ENCODE data around the gene LMNTD1.

The LMNTD1 gene

DNA sequence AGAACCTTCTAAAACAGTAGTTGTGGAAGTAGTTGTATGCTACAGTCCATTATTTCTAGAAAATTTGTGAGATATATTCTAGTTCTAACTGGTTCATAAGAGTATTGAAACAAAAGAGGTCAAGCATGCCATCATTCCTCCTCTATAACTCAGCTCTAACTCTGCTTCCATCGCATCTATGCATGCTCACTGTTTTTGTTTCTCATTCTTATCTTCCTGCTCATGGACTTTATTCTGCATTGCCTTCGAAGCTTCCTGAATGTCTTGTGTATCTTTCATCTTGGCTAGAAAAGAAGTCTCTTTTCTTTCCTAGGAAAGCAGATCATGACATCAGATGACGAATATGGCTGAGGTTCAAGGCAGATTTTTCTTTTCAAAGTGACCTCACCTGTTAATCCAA, 402 bp downstream of the LMNTD1 start:
- DNase-seq (ENCODE audit: low read depth), result peak; percentile 90

DNA sequence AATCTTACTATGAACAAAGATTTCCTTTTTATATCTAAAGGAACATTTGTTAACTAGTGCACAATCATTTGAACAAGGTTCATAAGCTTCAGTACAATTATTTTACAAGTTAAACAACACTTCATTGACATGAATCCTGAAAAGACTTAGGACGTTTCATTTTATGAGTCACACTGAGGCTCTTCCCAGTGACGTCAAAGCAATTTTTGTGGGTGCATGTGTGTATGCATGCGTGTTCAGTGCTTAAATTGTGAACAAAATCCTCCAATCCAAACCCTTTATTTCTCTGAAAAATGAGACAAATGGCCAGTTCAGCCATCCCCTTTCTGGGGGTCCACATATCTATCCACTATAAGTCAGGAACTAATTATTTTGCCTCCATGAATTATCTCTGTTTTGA, 2.9 kb downstream of the LMNTD1 start:
- DNase-seq (ENCODE audit: low read depth), result peak; percentile 86

DNA sequence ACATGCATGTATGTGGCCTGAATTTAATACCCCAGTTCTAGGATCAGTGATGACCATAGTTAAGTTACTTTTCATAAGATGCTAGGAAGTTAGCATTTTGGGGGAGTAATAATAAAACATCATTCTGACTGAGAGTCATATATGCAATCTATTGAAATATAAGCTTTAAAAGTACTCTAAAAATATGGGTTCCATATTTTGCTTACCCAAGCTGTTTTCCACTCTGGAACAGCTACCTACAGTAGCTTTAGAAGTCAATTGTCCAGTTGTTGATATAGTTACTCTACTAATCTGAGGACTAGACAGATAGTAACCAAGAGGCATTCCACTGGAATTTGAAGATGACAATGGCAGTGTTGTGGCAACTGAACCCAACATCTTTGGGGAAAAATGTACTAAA, 4.0 kb downstream of the LMNTD1 start:
- no peak for DNase-seq (ENCODE audit: low read depth)

DNA sequence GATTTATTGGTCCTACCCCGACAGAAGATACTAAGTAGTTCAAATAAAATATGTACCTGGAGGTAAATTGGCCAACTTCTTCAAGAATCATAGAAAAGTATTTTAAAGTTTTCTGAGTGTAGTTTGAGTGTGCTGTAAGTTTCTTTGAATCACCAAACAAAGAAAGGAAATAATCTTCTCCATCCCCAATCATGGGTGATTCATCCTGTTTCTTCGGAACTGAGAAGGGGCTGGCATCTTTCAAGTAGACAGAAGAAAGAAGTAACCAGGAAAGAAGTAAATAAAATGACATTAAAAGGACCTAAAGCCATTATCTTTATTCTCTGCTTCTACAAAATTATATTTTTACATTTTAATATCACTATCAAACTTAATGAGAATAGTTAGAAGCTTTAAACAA, 6.8 kb downstream of the LMNTD1 start:
- DNase-seq (ENCODE audit: low read depth), result no peak

DNA sequence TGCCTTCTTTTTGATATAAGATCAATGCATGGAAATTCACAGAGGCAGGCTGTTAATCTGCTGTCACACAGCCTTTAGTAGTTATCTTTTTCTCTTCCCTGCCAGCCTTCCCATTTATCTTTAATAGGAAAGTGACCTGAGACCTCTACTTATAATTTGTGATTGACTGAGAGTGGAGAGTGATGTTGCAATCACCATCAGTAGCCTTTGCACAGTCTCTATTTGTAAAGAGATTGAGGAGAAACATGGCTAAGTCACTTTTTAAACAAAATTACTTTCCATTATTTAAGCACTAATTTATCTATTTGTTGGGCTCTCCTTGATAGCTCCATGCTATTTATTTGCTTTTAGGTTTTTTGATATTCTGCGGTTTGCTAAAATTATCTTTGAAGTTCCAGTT, 19.9 kb downstream of the LMNTD1 start:
- no peak for DNase-seq (ENCODE audit: low read depth)

DNA sequence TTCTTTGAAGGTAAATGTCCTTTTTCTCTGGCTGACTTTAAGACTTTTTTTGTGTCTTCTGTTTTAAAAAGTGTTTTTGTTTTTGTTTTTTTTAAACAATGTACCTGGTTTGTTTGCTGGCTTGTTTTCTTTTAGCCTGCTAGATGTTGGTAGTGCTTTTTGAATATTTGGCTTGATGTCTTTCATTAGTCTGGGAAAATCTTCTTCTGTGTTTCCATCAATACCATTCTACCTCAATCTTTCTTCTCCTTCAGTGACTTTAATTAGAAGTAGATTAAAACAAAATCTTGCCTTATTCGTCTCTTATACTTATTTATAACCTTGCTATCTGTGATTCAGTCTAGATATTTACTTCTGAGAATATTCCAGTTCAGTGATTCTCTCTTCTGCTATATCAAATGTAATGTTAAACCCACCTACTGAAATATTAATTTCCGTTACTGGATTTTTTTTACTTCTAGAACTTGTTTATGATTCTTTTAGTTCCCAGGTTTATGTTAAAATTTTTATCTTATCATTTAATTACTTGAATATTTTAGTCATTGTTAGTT, 21.5 kb downstream of the LMNTD1 start:
- no peak for DNase-seq (ENCODE audit: low read depth)

DNA sequence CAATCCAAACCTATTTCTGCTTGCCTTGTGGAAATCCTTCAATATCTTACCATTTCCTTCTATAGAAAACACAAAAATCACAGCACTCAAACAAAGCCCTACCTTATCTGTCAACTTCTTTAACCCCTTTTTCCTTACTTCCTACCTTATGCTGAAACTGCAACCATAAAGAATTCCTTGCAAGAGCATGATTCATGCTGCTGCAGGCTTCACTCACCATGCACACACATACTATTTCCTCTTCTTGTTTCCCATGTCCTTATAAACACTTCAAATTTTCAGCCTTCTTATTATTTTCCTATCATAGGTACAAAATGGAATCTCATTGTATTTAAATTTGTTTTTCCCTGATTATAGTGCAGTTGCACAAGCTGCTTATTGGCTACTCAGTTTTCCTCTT, 23.3 kb downstream of the LMNTD1 start:
- peak; percentile 60 for DNase-seq (ENCODE audit: low read depth)

DNA sequence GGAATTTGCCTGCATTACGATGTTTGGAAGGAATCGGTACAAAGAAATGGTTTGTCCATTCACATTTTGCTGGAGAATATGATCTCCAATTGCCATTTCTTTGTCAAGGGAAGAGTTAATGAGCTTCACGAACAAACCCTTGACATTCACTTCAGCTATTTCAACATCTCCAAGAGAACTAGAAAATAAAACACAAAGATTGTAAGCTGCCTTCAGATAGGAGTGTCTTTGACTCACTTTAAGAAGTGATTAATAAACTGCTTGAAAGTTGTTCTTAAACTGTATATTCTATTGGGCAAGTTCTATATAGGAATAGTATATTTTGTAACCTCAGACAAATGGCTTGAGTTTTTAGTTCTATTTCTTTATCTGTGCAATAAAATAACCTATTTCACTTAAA, 26.3 kb downstream of the LMNTD1 start:
- no peak for DNase-seq (ENCODE audit: low read depth)

DNA sequence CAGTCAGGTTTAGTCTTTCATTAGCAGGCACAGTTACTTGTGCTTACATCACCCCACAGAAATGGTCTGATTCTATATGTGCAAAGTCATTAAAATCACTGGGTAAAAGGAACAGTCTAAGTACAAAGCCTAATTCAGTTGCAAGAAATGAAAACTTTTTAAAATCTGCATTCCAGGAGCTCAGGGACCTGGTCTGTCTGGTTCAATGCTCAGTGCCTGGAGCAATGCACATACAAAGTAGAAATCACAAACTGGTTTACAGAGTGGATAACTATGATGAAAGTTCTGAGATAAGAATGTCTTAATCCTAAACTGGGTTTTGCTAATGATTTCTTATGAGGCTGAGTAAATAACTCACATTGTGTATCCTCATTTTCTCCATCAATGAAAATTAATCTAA, 28.7 kb downstream of the LMNTD1 start:
- DNase-seq (ENCODE audit: low read depth), result no peak

DNA sequence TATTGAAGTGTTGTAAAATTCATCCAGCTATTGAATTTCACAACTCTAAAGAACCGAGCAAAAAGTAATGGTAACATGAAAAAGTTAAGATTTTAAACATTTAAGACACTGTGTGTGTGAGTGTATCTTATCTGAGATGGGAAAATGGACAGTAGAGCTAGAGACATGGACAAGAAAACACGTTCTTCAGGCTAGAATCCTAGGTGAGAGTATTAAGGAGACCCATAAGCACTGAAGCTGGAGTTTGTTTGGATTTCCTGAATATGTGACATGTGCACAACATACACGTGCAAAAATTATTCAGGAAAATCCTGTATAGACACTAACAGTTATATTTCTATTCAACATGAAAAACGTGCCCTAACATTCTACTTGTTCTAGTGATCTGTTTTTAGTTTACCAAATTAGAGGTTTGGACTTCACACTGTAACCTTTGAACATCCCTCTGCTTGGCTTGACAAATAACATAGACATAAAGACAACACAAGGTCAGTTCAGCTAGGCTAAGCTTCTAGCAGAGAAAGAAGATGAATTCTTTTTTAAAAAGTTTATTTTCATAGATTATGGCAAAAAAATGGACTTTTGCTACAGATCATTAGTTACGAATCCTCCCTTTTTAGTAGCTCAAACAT, 31.3 kb downstream of the LMNTD1 start:
- DNase-seq (ENCODE audit: low read depth), result no peak

DNA sequence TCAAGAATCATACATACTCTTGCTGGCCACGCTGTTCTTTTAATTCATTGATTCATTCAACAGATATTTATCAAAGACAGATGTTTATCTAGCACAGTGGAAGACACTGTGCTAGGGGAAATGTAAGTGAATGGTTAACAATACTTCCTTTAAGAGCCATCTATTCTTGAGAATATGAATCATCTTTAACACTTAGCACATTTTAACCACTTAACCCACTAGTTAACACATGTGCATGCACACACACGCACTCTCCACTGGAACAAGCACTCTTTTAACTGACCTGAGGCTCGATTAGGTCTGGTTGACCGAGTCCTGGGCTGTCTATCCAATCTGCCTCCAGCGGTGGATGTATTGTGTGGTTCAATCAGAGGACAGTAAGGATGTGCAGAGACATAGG, 34.6 kb downstream of the LMNTD1 start:
- peak; percentile 79 for DNase-seq (ENCODE audit: low read depth)

DNA sequence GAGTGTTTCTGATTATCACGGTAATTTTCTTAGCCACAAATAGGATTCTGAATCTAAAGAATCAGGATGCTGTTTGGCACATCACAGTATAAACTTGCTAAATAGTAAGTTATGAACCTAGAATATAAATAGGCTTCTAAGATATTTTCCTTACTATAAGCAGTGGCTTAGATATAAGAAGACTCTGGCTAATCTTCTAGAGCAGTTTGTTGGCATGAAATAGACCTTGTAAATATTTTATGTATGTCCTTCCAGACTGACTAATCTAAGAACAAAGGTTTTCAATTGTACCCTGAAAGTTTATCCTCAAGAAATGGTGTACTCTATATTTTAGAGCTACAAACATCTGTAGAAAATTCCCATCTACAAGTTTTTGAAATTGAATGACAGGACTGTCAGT, 48.3 kb downstream of the LMNTD1 start:
- no peak for DNase-seq (ENCODE audit: low read depth)

DNA sequence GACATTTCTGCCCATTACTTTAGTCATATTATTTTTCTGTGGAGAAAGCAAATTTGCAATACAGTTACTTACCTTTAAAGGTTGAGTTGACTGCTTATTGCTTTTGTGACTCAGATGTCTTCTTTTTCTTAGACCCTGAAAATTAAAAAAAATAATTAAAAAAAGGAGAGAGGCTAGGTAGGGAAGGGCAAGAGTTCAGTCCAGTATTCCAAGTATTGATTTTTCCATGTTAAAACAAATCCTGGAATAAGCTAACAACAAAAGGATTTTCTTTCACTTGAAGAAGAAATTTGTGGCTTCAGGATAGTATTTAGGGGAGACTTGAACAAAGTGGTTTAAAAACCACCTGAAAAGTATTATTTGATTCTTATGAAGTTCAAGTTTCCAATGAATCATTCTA, 49.4 kb downstream of the LMNTD1 start:
- DNase-seq (ENCODE audit: low read depth), result no peak

DNA sequence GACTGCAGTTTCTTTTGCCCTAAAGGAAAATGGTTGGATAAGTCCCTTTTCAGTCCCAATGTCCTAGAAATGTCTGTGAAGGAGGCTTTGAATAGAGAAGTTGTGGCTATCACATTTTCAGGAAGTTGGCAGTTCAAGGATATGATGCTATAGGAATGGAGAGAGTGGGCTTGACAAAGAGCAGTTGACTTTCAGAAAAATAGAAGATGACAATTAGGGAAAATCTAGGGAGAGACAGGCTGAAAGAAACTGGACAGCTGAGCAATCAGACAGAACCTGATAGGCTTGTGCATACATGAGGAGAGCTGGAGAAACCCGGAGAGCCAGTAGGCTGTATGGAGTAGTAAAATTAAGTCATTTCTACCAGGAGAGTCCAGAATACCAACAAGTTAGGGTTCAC, 50.5 kb downstream of the LMNTD1 start:
- no peak for DNase-seq (ENCODE audit: low read depth)

DNA sequence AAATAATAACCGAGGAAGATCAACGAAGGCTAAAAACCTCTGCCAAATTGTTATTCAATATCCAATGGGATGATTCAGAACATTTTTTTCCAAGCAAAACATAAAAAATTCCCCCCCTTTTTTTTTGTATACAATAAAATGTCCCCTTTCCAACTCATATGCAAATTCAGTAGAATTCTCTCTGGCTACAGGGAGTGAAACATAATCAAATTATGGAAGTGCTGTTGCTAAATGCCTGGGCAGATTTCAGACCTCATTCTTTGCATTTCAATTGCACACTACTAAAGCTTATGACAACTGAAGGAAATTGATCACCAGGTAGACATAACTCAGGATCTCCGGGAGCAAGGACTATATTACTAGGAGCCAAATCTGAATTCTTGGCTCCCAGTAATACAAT, 51.0 kb downstream of the LMNTD1 start:
- DNase-seq (ENCODE audit: low read depth), result no peak

DNA sequence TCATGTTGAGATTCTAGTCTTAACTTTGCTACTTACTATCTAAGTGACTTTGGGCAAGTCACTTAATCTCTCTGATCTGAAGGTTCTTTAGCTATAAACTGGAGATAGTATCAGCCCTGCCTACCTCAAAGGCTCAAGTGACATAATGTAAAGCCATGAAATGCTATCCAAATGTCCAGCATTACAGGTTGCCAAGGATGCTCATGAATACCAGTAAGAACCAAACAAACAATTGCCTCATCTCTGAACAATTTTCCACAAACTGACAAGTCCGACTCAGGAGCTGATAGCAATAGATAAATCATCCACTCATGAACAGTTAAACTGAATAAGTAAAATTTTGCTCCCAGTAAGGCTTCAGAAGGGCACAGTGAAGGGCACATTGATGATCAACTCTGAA, 51.5 kb downstream of the LMNTD1 start:
- DNase-seq (ENCODE audit: low read depth), result peak; percentile 43

DNA sequence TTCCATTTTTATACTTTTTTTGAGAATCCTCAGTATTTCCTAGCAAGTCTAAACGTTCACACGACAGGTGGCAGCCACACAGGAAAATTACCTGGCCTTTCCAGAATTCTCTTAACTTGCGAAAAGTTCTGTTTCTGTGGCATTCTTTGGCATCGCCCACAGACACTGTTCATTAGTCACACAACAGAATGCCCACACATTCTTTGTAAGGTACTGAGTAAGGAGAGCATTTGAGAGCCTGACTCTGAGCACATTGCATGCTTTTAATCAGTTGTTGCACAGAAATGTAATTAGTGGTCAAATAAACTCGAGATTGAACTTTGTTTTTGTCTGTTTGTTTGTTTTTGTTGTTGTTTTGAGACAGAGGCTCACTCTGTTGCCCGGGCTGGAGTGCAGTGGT, 52.4 kb downstream of the LMNTD1 start:
- peak; percentile 19 for DNase-seq (ENCODE audit: low read depth)

DNA sequence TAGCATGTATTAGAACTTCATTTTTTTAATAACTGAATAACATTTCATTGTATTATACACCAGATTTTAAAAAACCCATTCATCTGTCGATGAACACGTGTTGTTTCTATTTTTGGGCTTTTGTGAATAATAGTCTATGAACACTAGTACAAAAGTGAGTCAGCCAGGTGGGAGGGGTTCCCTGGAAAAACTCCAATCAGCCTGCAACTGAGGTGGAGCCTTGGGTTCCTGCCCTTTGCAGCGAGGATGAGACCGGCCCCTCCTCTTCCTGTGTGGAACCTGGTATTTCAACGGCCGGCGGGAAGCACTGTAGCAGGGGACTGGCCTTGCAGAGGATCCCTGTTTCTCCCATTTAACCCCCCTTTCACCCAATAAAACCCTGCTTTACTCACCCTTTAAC, 56.1 kb downstream of the LMNTD1 start:
- DNase-seq (ENCODE audit: low read depth), result peak; percentile 9

DNA sequence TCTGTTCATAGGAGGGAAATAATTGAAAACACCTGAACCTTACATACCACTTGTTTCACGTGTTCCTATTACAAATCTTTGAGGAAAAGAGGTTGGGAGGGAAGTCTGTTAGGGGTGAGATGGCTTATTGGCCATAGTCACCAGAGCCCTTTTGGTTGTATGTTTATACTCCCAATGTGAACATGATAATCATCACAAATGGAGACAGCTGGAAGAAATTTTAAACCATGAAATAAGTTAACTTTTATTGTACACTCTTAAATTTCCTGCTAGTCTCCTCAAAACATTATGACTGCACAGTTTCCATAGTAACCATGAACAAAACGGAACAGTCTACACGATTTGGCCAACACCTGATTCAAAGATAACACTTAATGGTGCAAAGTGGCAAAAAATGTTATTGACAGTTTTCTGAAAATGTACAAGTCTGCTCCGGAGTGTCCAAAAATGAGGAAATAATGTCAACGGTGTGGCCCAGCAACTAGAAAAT, 56.9 kb downstream of the LMNTD1 start:
- peak; percentile 68 for DNase-seq (ENCODE audit: low read depth)

DNA sequence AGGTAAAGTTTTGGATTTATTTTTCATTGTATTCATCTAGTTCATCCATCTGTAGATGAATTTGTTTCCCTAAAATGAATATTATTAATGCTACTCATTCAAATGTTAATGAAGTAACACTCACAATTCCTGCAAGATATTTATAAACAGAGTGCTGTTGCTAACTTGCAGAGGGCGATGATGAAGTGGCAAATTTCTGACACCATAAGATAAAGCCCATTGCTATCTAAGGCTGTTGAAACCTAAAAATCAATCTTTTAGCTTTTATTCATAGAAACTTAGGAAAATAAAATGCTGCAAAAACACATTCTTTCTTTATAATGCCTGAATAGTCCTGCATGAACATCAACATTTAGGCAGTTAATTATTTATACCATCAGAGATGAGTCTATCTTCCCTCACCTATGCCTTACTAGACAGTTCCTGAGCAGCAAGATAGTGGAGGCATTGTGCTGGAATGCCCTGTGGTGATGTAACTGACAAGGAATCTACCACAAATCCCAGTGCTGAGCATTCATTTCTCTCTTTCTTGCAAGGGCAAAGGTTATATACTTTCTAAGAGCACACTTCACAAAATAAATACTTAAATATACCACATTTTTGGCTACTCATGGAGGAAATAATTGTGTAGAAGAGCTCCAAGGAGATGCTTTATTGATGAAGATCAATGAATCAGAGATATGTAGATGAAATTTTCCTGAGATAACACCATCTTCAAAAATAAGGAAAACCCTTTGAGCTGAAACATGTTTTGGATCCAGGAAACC, 57.6 kb downstream of the LMNTD1 start:
- DNase-seq (ENCODE audit: low read depth), result peak; percentile 90

DNA sequence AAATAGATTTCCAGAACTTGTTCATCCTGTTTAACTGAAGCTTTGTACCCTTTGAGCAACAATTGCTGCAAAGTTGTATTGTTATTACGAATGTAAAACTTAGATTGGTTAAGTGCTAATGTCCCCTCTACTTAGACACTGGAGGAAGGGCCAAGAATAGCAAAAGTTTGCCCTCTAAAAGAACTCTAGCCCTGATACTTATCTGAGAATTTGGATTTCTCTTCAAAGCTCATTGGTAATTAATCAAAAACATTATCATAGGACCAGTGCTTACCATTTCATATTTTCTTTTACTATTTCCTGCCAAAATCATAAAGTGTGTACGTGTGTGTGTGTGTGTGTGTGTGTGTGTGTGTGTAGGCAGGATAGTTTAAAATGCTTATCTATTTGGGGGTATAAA, 58.2 kb downstream of the LMNTD1 start:
- no peak for DNase-seq (ENCODE audit: low read depth)

DNA sequence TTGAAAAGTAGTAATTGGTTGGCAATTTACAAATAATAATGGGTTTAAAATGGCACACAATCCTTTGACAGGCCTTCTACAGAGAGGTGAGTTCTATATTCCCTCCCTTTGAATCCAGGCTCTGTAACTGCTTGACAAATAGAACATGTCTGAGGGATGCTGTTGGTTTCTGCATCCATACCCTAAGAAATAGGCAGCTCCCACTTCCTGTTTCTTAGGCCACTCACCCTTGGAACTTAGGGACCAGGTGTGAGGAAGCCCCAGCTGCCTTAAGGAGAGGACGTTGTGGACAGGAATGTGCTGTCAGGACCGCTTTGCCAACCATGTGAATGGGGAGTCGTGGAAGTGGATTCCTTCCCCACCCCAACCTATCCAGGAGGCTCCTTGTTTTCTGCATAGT, 59.4 kb downstream of the LMNTD1 start:
- DNase-seq (ENCODE audit: low read depth), result no peak
